ENCODE results near the gene SHQ1.
"Not testable (repeated sequence)": the region's sequence is repeated elsewhere in the genome, so short reads cannot be mapped to it uniquely, and the experiment has no call there.

Gene SHQ1

DNA sequence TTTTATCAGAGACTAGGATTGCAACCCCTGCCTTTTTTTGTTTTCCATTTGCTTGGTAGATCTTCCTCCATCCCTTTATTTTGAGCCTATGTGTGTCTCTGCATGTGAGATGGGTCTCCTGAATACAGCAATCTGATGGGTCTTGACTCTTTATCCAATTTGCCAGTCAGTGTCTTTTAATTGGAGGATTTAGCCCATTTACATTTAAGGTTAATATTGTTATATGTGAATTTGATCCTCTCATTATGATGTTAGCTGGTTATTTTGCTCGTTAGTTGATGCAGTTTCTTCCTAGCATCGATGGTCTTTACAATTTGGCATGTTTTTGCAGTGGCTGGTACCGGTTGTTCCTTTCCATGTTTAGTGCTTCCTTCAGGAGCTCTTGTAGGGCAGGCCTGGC is 134.1 kb downstream of the SHQ1 start:
- H3K27ac Mint-ChIP-seq; H3K27me3 Mint-ChIP-seq; H3K4me1 Mint-ChIP-seq (ENCODE audit: low read depth); DNase-seq; H3K4me3 Mint-ChIP-seq: not testable (repeated sequence)
- peaks cover 13% of the 10 kb centered on the region for H3K36me3 Mint-ChIP-seq (ENCODE audit: low read depth)
- H3K9me3 Mint-ChIP-seq = peaks cover 12% of the 10 kb centered on the region

GRCh38 chr3:72710471-72710870 is 137.8 kb downstream of the SHQ1 start:
- not testable (repeated sequence) for H3K27me3 Mint-ChIP-seq; H3K36me3 Mint-ChIP-seq (ENCODE audit: low read depth); DNase-seq; H3K9me3 Mint-ChIP-seq; H3K27ac Mint-ChIP-seq; H3K4me3 Mint-ChIP-seq; H3K4me1 Mint-ChIP-seq (ENCODE audit: low read depth)

GRCh38 chr3:72708441-72708840 is 139.8 kb downstream of the SHQ1 start:
- H3K4me3 Mint-ChIP-seq = no peak overlapping the region
- no peak overlapping the region for H3K27ac Mint-ChIP-seq
- peaks cover under 1% of the 10 kb centered on the region for H3K9me3 Mint-ChIP-seq
- H3K27me3 Mint-ChIP-seq = no peaks in the 10 kb centered on the region
- DNase-seq = no peak
- no peaks in the 10 kb centered on the region for H3K36me3 Mint-ChIP-seq (ENCODE audit: low read depth)
- no peaks in the 10 kb centered on the region for H3K4me1 Mint-ChIP-seq (ENCODE audit: low read depth)

DNA sequence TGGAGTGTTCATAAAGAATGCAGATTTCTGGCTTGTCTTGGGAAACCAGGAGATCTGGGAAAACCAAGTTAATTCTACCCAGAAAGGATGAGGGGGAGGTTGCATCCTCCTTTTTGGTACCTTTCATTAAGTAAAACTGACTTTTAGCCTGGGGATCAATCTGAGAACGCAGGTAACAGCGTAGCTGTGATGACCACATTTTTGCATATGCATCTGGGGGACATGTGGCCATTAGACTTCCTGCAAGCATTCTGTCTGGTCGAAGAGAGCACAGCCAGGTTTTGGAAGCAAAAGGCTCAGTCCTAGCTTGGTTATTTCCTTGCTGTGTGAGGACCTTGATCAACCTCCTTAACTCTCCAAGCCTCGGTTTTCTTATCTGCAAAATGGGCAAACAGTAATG is 145.2 kb downstream of the SHQ1 start:
- Mint-ChIP-seq H3K4me3 (no peak overlapping the region), H3K27ac (no peak overlapping the region), H3K9me3 (no peaks in the 10 kb centered on the region), H3K36me3 (ENCODE audit: low read depth) (no peaks in the 10 kb centered on the region), H3K27me3 (no peaks in the 10 kb centered on the region), H3K4me1 (ENCODE audit: low read depth) (no peaks in the 10 kb centered on the region)
- no peak for DNase-seq

GRCh38 chr3:72702390-72702789 is 145.9 kb downstream of the SHQ1 start:
- H3K4me3 Mint-ChIP-seq = no peak overlapping the region

GRCh38 chr3:72700106-72700505 is 148.1 kb downstream of the SHQ1 start:
- no peak for DNase-seq

More at GRCh38 chr3:72702390-72702789, 145.9 kb downstream of the SHQ1 start:
- no peaks in the 10 kb centered on the region for H3K36me3 Mint-ChIP-seq (ENCODE audit: low read depth)
- no peaks in the 10 kb centered on the region for H3K27me3 Mint-ChIP-seq
- no peak overlapping the region for H3K27ac Mint-ChIP-seq
- no peak for DNase-seq
- no peaks in the 10 kb centered on the region for H3K4me1 Mint-ChIP-seq (ENCODE audit: low read depth)
- no peaks in the 10 kb centered on the region for H3K9me3 Mint-ChIP-seq

GRCh38 chr3:72699631-72700030 is 148.6 kb downstream of the SHQ1 start:
- Mint-ChIP-seq H3K27me3 (no peaks in the 10 kb centered on the region), H3K4me1 (ENCODE audit: low read depth) (no peaks in the 10 kb centered on the region), H3K9me3 (no peaks in the 10 kb centered on the region), H3K4me3 (no peak overlapping the region), H3K36me3 (ENCODE audit: low read depth) (no peaks in the 10 kb centered on the region), H3K27ac (no peak overlapping the region)
- no peak for DNase-seq

More at GRCh38 chr3:72700106-72700505, 148.1 kb downstream of the SHQ1 start:
- H3K9me3 Mint-ChIP-seq = no peaks in the 10 kb centered on the region
- H3K4me3 Mint-ChIP-seq = no peak overlapping the region
- no peaks in the 10 kb centered on the region for H3K4me1 Mint-ChIP-seq (ENCODE audit: low read depth)
- no peak overlapping the region for H3K27ac Mint-ChIP-seq
- no peaks in the 10 kb centered on the region for H3K36me3 Mint-ChIP-seq (ENCODE audit: low read depth)
- H3K27me3 Mint-ChIP-seq = no peaks in the 10 kb centered on the region

Measured in activated T-cell treated with anti-CD3 and anti-CD28 coated beads, Interleukin-2, amount 50 U/mL, for 24 hours (primary cell).